Astrocyte (in vitro differentiated cells and primary cell): Measurements from ENCODE around the gene SEMA3F. TPM values are rescaled to one million over a fixed set of nuclear protein-coding genes. Genes with fewer than 3 reads are reported as not detected.

Experiments
- DNase-seq: peaks from one replicate; pipeline ENCODE4 v3.0.0-alpha.2; 2010; ENCODE audit warnings: low read depth
- FAIRE-seq: peaks from 2 replicates; lab custom pipeline; 2011; peaks lifted over from hg19 to GRCh38; lab: Jason Lieb, UNC
- H2AFZ ChIP-seq: 2 replicates; pipeline ENCODE4 v1.6.0; 2012; ENCODE audit warnings: low read depth, low read length, inconsistent platforms
- H3K27ac ChIP-seq: 2 replicates; pipeline ENCODE4 v1.5.1; 2011; ENCODE audit warnings: low read depth, low read length, inconsistent platforms
- H3K27me3 ChIP-seq: 2 replicates; pipeline ENCODE4 v1.6.0; 2011; ENCODE audit warnings: low read length, inconsistent platforms; ENCODE audit not compliant: insufficient read depth
- H3K36me3 ChIP-seq: 2 replicates; pipeline ENCODE4 v1.5.1; 2011; ENCODE audit warnings: low read length, inconsistent platforms; ENCODE audit not compliant: insufficient read depth
- H3K4me1 ChIP-seq: 2 replicates; pipeline ENCODE4 v1.5.1; 2011; ENCODE audit warnings: low read length, inconsistent platforms; ENCODE audit not compliant: insufficient read depth
- H3K4me2 ChIP-seq: 2 replicates; pipeline ENCODE4 v1.6.0; 2012; ENCODE audit warnings: low read length, inconsistent platforms
- H3K4me3 ChIP-seq: 2 replicates; pipeline ENCODE4 v1.5.1; 2011; ENCODE audit warnings: low read depth, mild to moderate bottlenecking, low read length, inconsistent platforms; ENCODE audit not compliant: insufficient read depth
- H3K79me2 ChIP-seq: 2 replicates; pipeline ENCODE4 v1.6.0; 2012; ENCODE audit warnings: mild to moderate bottlenecking, low read length, inconsistent platforms; ENCODE audit not compliant: insufficient read depth
- H3K9ac ChIP-seq: 2 replicates; pipeline ENCODE4 v1.6.0; 2012; ENCODE audit warnings: mild to moderate bottlenecking, low read length, inconsistent platforms
- H3K9me3 ChIP-seq: 2 replicates; pipeline ENCODE4 v1.5.1; 2012; ENCODE audit warnings: low read depth, mild to moderate bottlenecking, low read length, inconsistent platforms; ENCODE audit not compliant: insufficient read depth
- H4K20me1 ChIP-seq: 2 replicates; pipeline ENCODE4 v1.6.0; 2012; ENCODE audit warnings: low read length, inconsistent platforms; ENCODE audit not compliant: insufficient read depth
- H3K27ac Mint-ChIP-seq: one replicate; pipeline ENCODE4 v1.8.0; 2021; ENCODE audit warnings: mild to moderate bottlenecking, mixed read lengths; ENCODE audit not compliant: unreplicated experiment
- H3K27me3 Mint-ChIP-seq: one replicate; pipeline ENCODE4 v1.8.0; 2021; ENCODE audit warnings: low read depth, mixed read lengths; ENCODE audit not compliant: unreplicated experiment
- H3K36me3 Mint-ChIP-seq: one replicate; pipeline ENCODE4 v1.8.0; 2021; ENCODE audit warnings: low read depth, mixed read lengths; ENCODE audit not compliant: unreplicated experiment
- H3K4me1 Mint-ChIP-seq: one replicate; pipeline ENCODE4 v1.8.0; 2021; ENCODE audit warnings: low read depth, mixed read lengths; ENCODE audit not compliant: unreplicated experiment
- H3K4me3 Mint-ChIP-seq: one replicate; pipeline ENCODE4 v1.8.0; 2021; ENCODE audit warnings: mild to moderate bottlenecking, moderate library complexity, mixed read lengths; ENCODE audit not compliant: unreplicated experiment
- H3K9me3 Mint-ChIP-seq: one replicate; pipeline ENCODE4 v1.8.0; 2021; ENCODE audit warnings: mild to moderate bottlenecking, mixed read lengths; ENCODE audit not compliant: unreplicated experiment
- CTCF ChIP-seq: IDR thresholded peaks from 2 replicates; pipeline ENCODE4 v1.5.1; 2011; ENCODE audit warnings: low read depth, mild to moderate bottlenecking, inconsistent platforms, low read length, moderate library complexity; ENCODE audit not compliant: insufficient read depth
- EZH2 ChIP-seq: IDR thresholded peaks from 2 replicates; pipeline ENCODE4 v1.6.1; 2012; ENCODE audit warnings: mild to moderate bottlenecking, low read length, inconsistent platforms; ENCODE audit not compliant: insufficient read depth
- total RNA-seq: library from RNA; stranded (reverse); gene quantifications from 2 replicates; pipeline ENCODE4 v1.2.1, GENCODE V29; 2021

SEMA3F gene
- total RNA-seq, 1 donor from 2014 or later, result 6.6 TPM

GRCh38 chr3:50168388-50168787 is 13.3 kb downstream of the SEMA3F start:
- Histone ChIP-seq H3K79me2 (no peaks in the 10 kb centered on the region), H3K9ac (no peak overlapping the region), H3K4me3 (no peak overlapping the region), H3K4me2 (no peak overlapping the region), H3K27me3 (no peaks in the 10 kb centered on the region), H3K27ac (no peak overlapping the region), H3K9me3 (no peaks in the 10 kb centered on the region), H3K4me1 (peaks cover 58% of the 10 kb centered on the region), H4K20me1 (peaks cover 4% of the 10 kb centered on the region), H2AFZ (no peak overlapping the region), H3K36me3 (no peaks in the 10 kb centered on the region)
- peaks cover 2% of the 10 kb centered on the region for H3K36me3 Mint-ChIP-seq
- H3K9me3 Mint-ChIP-seq, result no peaks in the 10 kb centered on the region
- H3K27me3 Mint-ChIP-seq, result peaks cover 9% of the 10 kb centered on the region
- TF ChIP-seq EZH2 (no peak), CTCF (no peak)
- FAIRE-seq (no peak), DNase-seq (no peak)
- no peak overlapping the region for H3K27ac Mint-ChIP-seq
- no peak overlapping the region for H3K4me3 Mint-ChIP-seq
- H3K4me1 Mint-ChIP-seq, result peaks cover 8% of the 10 kb centered on the region

GRCh38 chr3:50168791-50169190 is 13.7 kb downstream of the SEMA3F start:
- no peaks in the 10 kb centered on the region for H3K27me3 ChIP-seq
- Mint-ChIP-seq H3K27ac (no peak overlapping the region), H3K4me3 (no peak overlapping the region), H3K4me1 (peaks cover 8% of the 10 kb centered on the region), H3K27me3 (peaks cover 9% of the 10 kb centered on the region), H3K36me3 (peaks cover 2% of the 10 kb centered on the region), H3K9me3 (no peaks in the 10 kb centered on the region)
- no peaks in the 10 kb centered on the region for H3K9me3 ChIP-seq
- H3K79me2 ChIP-seq, result no peaks in the 10 kb centered on the region
- H3K27ac ChIP-seq, result no peak overlapping the region
- no peak for FAIRE-seq
- no peak for TF ChIP-seq CTCF
- TF ChIP-seq EZH2, result no peak
- H3K4me2 ChIP-seq, result no peak overlapping the region
- no peak overlapping the region for H2AFZ ChIP-seq
- H3K36me3 ChIP-seq, result no peaks in the 10 kb centered on the region
- DNase-seq, result no peak
- H3K9ac ChIP-seq, result no peak overlapping the region
- no peak overlapping the region for H3K4me3 ChIP-seq
- H4K20me1 ChIP-seq, result peaks cover 4% of the 10 kb centered on the region
- peaks cover 54% of the 10 kb centered on the region for H3K4me1 ChIP-seq

GRCh38 chr3:50169232-50169832 is 14.2 kb downstream of the SEMA3F start:
- Mint-ChIP-seq H3K27ac (no peak overlapping the region), H3K4me3 (no peak overlapping the region), H3K9me3 (no peaks in the 10 kb centered on the region), H3K27me3 (peaks cover 6% of the 10 kb centered on the region), H3K36me3 (peaks cover 2% of the 10 kb centered on the region), H3K4me1 (peaks cover 8% of the 10 kb centered on the region)
- H3K4me1 ChIP-seq, result peaks cover 49% of the 10 kb centered on the region
- no peak overlapping the region for H3K9ac ChIP-seq
- no peak overlapping the region for H3K27ac ChIP-seq
- H4K20me1 ChIP-seq, result peaks cover 4% of the 10 kb centered on the region
- TF ChIP-seq EZH2 (no peak), CTCF (no peak)
- no peak overlapping the region for H3K4me3 ChIP-seq
- no peak for FAIRE-seq
- H3K79me2 ChIP-seq, result no peaks in the 10 kb centered on the region
- H3K9me3 ChIP-seq, result no peaks in the 10 kb centered on the region
- no peaks in the 10 kb centered on the region for H3K36me3 ChIP-seq
- no peak overlapping the region for H2AFZ ChIP-seq
- H3K27me3 ChIP-seq, result no peaks in the 10 kb centered on the region
- no peak for DNase-seq
- H3K4me2 ChIP-seq, result no peak overlapping the region
